Measurements from ENCODE around the gene ARFGAP3.

GRCh38 chr22:42874010-42874409, 16.9 kb upstream of the ARFGAP3 start:
- no peak for TF ChIP-seq SP1 (CRISPR knock-in tag; conservative IDR thresholded peaks at IDR 0.05)
- TF ChIP-seq HMGXB4 (CRISPR knock-in tag; IDR thresholded peaks at IDR 0.05), result no peak
- no peak for TF ChIP-seq CTCF (IDR thresholded peaks at IDR 0.05)
- TF ChIP-seq IRF2 (CRISPR knock-in tag; IDR thresholded peaks at IDR 0.05; ENCODE audit: borderline replicate concordance, low read depth), result no peak
- TF ChIP-seq USF1 (CRISPR knock-in tag; IDR thresholded peaks at IDR 0.05), result no peak
- TF ChIP-seq ZNF512 (CRISPR knock-in tag; IDR thresholded peaks at IDR 0.05; ENCODE audit: borderline replicate concordance), result no peak
- TF ChIP-seq ATF3 (CRISPR knock-in tag; conservative IDR thresholded peaks at IDR 0.05), result no peak
- TF ChIP-seq OVOL2 (CRISPR knock-in tag; IDR thresholded peaks at IDR 0.05; ENCODE audit: borderline replicate concordance), result no peak
- no peak for TF ChIP-seq JUN (CRISPR knock-in tag; IDR thresholded peaks at IDR 0.05)
- no peak for TF ChIP-seq ELF4 (CRISPR knock-in tag; IDR thresholded peaks at IDR 0.05; ENCODE audit: low read depth)
- TF ChIP-seq PRDM15 (CRISPR knock-in tag; IDR thresholded peaks at IDR 0.05), result no peak
- no peak for TF ChIP-seq ZNF423 (CRISPR knock-in tag; IDR thresholded peaks at IDR 0.05)
- TF ChIP-seq ZBTB21 (CRISPR knock-in tag; IDR thresholded peaks at IDR 0.05; ENCODE audit: borderline replicate concordance), result no peak

All from WTC11 (cell line).